K562 (cell line): ENCODE data around the gene KRTAP20-2. TPM values are rescaled to one million over a fixed set of nuclear protein-coding genes. Genes with fewer than 3 reads are reported as not detected.

ENCODE experiments used
- ATAC-seq: fragments of 200-7000 bp; cut with Tn5 transposase; 3 replicates; pipeline ENCODE4 v1.9.1; 2020; ENCODE audit warnings: moderate library complexity
- BruUV-seq: library from RNA; stranded (reverse); fragments of 400-500 nt; replicated peaks from 2 replicates; lab custom pipeline; 2021; lab: Mats Ljungman, UMichigan
- CTCF ChIA-PET: fragments of 300-600 bp; formaldehyde crosslinking; extraction: SDS; loops from one replicate; lab custom pipeline; 2021; ENCODE audit warnings: low intra/inter-chr PET ratio; lab: Yijun Ruan, JAX
- POLR2A ChIA-PET: fragments of 300-600, 350-650 bp; sonication (Branson Sonifier 250); formaldehyde crosslinking; extraction: SDS; loops from one replicate; lab custom pipeline; 2021; ENCODE audit warnings: antibody characterized with exemption, inconsistent platforms; lab: Yijun Ruan, JAX
- DNase-seq, 4 experiments: peaks; one replicate each; pipeline versions ENCODE4 v3.0.0 to v3.0.0-alpha.2; 2011 to 2018; ENCODE audit warnings: low spot score in 3 of 4, mixed read lengths in 3 of 4; ENCODE audit errors: extremely low read depth in 1 of 4
- FAIRE-seq: peaks from 2 replicates; lab custom pipeline; 2011; peaks lifted over from hg19 to GRCh38; lab: Jason Lieb, UNC
- H2AFZ ChIP-seq: 2 replicates; pipeline ENCODE4 v1.6.0; 2011; ENCODE audit warnings: low read depth, low read length, control low read depth, inconsistent platforms
- H3K27ac ChIP-seq: fragments of 200-600 bp; 3 replicates; pipeline ENCODE4 v1.8.0; 2011; ENCODE audit warnings: low read depth, mild to moderate bottlenecking, control low read depth, inconsistent platforms, low read length, moderate library complexity, mixed read lengths; ENCODE audit errors: extremely low read depth
- H3K27me3 ChIP-seq, 2 experiments: fragments of 300-600 bp in 1 of 2; 2 replicates in 1 of 2; 3 replicates in 1 of 2; pipeline versions ENCODE4 v1.6.0 to v1.8.0; 2011; ENCODE audit warnings: inconsistent platforms in 2 of 2, low read length in 2 of 2, mild to moderate bottlenecking in 1 of 2, mixed read lengths in 1 of 2, moderate library complexity in 1 of 2; ENCODE audit not compliant: control insufficient read depth in 2 of 2, insufficient read depth in 2 of 2
- H3K36me3 ChIP-seq: fragments of 300-600 bp; 3 replicates; pipeline ENCODE4 v1.8.0; 2011; ENCODE audit warnings: mild to moderate bottlenecking, low read length, inconsistent platforms; ENCODE audit not compliant: control insufficient read depth, insufficient read depth
- H3K4me1 ChIP-seq, 2 experiments: fragments of 200-600 bp in 1 of 2; replicated peaks in 1 of 2; 2 replicates in 1 of 2; 3 replicates in 1 of 2; pipeline versions ENCODE4 v1.5.1 to v1.8.0; 2011; ENCODE audit warnings: inconsistent platforms in 2 of 2, low read length in 2 of 2, mild to moderate bottlenecking in 1 of 2, mixed read lengths in 1 of 2, moderate library complexity in 1 of 2; ENCODE audit not compliant: control insufficient read depth in 2 of 2, insufficient read depth in 2 of 2
- H3K4me2 ChIP-seq: 2 replicates; pipeline ENCODE4 v1.6.1; 2011; ENCODE audit warnings: low read length, control low read depth, inconsistent platforms, mixed read lengths; ENCODE audit not compliant: insufficient read depth
- H3K4me3 ChIP-seq: fragments of 200-600 bp; sonication (generic), shearing (Covaris generic); 2 replicates; pipeline ENCODE4 v1.5.1; 2016; ENCODE audit warnings: control low read depth, inconsistent platforms
- H3K79me2 ChIP-seq: fragments of 200-600 bp; 3 replicates; pipeline ENCODE4 v1.8.0; 2011; ENCODE audit warnings: low read length, inconsistent platforms; ENCODE audit not compliant: control insufficient read depth, insufficient read depth
- H3K9ac ChIP-seq, 2 experiments: 2 replicates each; pipeline versions ENCODE4 v1.6.0 to v1.6.1; 2011; ENCODE audit warnings: low read depth in 2 of 2, low read length in 2 of 2, control low read depth in 1 of 2, inconsistent platforms in 1 of 2, mild to moderate bottlenecking in 1 of 2, mixed read lengths in 1 of 2; ENCODE audit not compliant: insufficient read depth in 1 of 2
- H3K9me1 ChIP-seq: one replicate; pipeline ENCODE4 v1.6.0; 2011; ENCODE audit warnings: inconsistent platforms, mild to moderate bottlenecking, low read length, moderate library complexity; ENCODE audit not compliant: control insufficient read depth, insufficient read depth
- H3K9me3 ChIP-seq: replicated peaks from 2 replicates; pipeline ENCODE4 v1.5.1; 2011; ENCODE audit warnings: low read depth, low read length, inconsistent platforms; ENCODE audit not compliant: control insufficient read depth, insufficient read depth
- H4K20me1 ChIP-seq: replicated peaks from 2 replicates; pipeline ENCODE4 v1.6.1; 2011; ENCODE audit warnings: low read length, inconsistent platforms, mixed read lengths; ENCODE audit not compliant: control insufficient read depth, insufficient read depth
- ATF1 ChIP-seq, 2 experiments: fragments of 450-650 bp in 1 of 2; IDR thresholded peaks; 2 replicates each; pipeline ENCODE4 v1.6.1; 2016; ENCODE audit warnings: missing compliant biosample characterization in 1 of 2, missing genetic modification characterization in 1 of 2
- CAMTA2 ChIP-seq: fragments of 250-450 bp; sonication (Bioruptor Pico); conservative IDR thresholded peaks from 2 replicates; pipeline ENCODE4 v1.5.1; 2022
- E2F3 ChIP-seq: fragments of 250-450 bp; sonication (Bioruptor Pico); IDR thresholded peaks from 2 replicates; pipeline ENCODE4 v1.4.0; 2020; ENCODE audit warnings: mild to moderate bottlenecking
- RB1 ChIP-seq: fragments of 450-650 bp; IDR thresholded peaks from 2 replicates; pipeline ENCODE4 v1.6.1; 2017; ENCODE audit warnings: low read depth, mild to moderate bottlenecking
- SRSF9 ChIP-seq: fragments of 200-400 bp; formaldehyde crosslinking; IDR thresholded peaks from 2 replicates; pipeline ENCODE4 v1.6.1; 2017; ENCODE audit warnings: low read depth, low read length, borderline replicate concordance
- XRCC3 ChIP-seq: fragments of 450-650 bp; IDR thresholded peaks from 2 replicates; pipeline ENCODE4 v1.6.1; 2017; ENCODE audit warnings: mild to moderate bottlenecking, moderate library complexity
- whole genome bisulfite sequencing: fragments of 100-300 bp; shearing (Covaris generic); methylation state at CpG from one replicate; pipeline ENCODE4 v1.1.6; 2016; ENCODE audit warnings: low coverage, mixed read lengths; ENCODE audit not compliant: insufficient coverage; ENCODE audit errors: missing lambda C conversion rate; 5-methylcytosine and 5-hydroxymethylcytosine counted together
- in situ Hi-C: fragments of 300-500 bp; cut with MboI; formaldehyde crosslinking; loops from 4 replicates; pipeline ENCODE4 v1.15.0; 2018; ENCODE audit warnings: inconsistent platforms, mixed read lengths
- intact Hi-C: fragments of 100-400 bp; cut with micrococcal nuclease; formaldehyde crosslinking; loops from 2 replicates; pipeline ENCODE4 v1.14.2; 2022
- polyA plus RNA-seq, 8 experiments: library from polyadenylated mRNA; depleted of rRNA in 4 of 8; stranded (reverse) in 5 of 8; unstranded in 3 of 8; fragments of >200 nt; fragmentation: Nextera tagmentation in 2 of 8; fragmentation: Illumina TruSeq in 1 of 8; extraction: Ambion mirVana in 2 of 8; extraction: Trizol in 1 of 8; gene quantifications; 2 replicates each; pipeline versions ENCODE4 v1.2.1 to v1.2.3, GENCODE V29; 2011 to 2014; ENCODE audit warnings: inconsistent platforms in 1 of 8, missing spikeins in 1 of 8
- total RNA-seq, 7 experiments: library from RNA; depleted of rRNA in 6 of 7; stranded (reverse); fragments of >200 nt in 6 of 7; fragmentation: Illumina TruSeq in 2 of 7; extraction: Trizol in 2 of 7; gene quantifications; 2 replicates each; pipeline versions ENCODE4 v1.2.1 to v1.2.3, GENCODE V29; 2011 to 2021; ENCODE audit warnings: low replicate concordance in 1 of 7
- TF ChIP-seq, protein P1 (sequence below): sonication (generic); formaldehyde crosslinking; IDR thresholded peaks from 2 replicates; pipeline ENCODE4 v1.8.0; 2022; ENCODE audit warnings: mild to moderate bottlenecking, missing genetic modification reagents
- TF ChIP-seq, protein P2 (sequence below), 2 experiments: fragments of 450-650 bp in 1 of 2; sonication (generic) in 1 of 2; formaldehyde crosslinking in 1 of 2; IDR thresholded peaks in 1 of 2; conservative IDR thresholded peaks in 1 of 2; 2 replicates each; pipeline versions ENCODE4 v1.6.1 to v1.8.1; 2016 to 2023; ENCODE audit warnings: mild to moderate bottlenecking in 2 of 2, moderate library complexity in 2 of 2, inconsistent platforms in 1 of 2, missing genetic modification reagents in 1 of 2

Gene KRTAP20-2
- total and polyA plus RNA-seq, 9 of the 15 experiments (the other 6 are each of a cell fraction or from before 2014, with no cell fraction given) = not detected

DNA sequence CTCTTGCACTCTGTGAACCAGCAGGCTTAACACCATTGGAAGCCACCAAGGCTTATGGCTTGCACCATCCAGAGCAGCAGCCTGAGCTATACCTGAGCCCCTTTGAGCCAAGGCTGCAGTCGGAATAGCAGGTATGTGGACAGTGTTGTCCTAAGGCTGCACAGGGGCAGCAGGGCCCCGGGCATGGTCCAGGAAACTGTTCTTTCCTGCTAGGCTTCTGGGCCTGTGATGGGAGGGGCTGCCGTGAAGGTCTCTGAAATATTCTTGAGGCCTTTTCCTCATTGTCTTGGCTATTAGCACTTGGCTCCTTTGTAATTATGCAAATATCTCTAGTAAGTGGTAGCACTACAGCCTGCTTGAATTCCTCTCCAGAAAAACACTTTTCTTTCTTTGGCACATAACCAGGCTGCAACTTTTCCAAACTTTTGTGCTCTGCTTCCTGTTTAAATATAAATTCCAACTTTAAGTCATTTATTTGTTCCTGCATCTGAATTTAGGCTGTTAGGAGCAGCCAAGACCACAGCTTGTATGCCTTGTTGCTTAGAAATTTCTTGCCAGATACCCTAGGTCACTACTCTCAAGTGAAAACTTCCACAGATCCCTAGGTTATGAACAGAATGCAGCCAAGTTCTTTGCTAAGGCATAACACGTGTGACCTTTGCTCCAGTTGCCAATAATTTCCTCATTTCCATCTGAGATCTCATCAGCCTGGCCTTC is 9.4 kb upstream of the KRTAP20-2 start (continued):
- TF ChIP-seq ATF1 (CRISPR knock-in tag; IDR thresholded peaks at IDR 0.05) = no peak
- no peak for TF ChIP-seq ATF1 (tag; IDR thresholded peaks at IDR 0.05)

DNA sequence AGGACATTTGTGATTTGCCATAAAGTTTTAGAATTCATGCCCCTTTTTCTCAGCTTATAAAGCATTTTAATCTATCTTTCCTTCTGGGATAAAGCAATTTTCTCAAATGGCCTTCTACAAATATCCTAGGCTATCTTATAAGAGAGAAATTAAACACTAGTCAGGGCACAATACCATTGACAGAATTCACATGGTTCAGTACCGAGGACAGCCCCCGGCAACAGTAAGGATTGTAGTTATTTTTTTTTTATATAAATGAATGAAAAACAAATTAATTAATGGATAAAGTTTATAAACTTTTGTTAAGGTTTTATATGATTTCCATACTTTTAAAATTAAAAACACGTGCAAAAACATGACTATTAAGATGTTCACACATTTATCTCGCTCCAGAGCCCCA is 6.9 kb upstream of the KRTAP20-2 start:
- WGBS = 0% methylated on average over 4 of the region's 4 CpGs
- no peak for DNase-seq
- no peak for TF ChIP-seq XRCC3
- Histone ChIP-seq H3K9me3 (no peaks in the 10 kb centered on the region), H3K36me3 (no peaks in the 10 kb centered on the region), H3K27ac (no peak overlapping the region), H3K9me1 (no peaks in the 10 kb centered on the region), H4K20me1 (no peaks in the 10 kb centered on the region), H3K27me3 (no peaks in the 10 kb centered on the region), H3K4me3 (no peak overlapping the region), H2AFZ (no peak overlapping the region), H3K9ac (no peak overlapping the region), H3K4me1 (no peaks in the 10 kb centered on the region), H3K79me2 (no peaks in the 10 kb centered on the region), H3K4me2 (no peak overlapping the region)
- CTCF ChIA-PET = no interaction called here
- ATAC-seq = no peak
- no peak for FAIRE-seq
- intact Hi-C loops (no loop called here), in situ Hi-C loops (no loop called here)
- POLR2A ChIA-PET = no interaction called here
- BruUV-seq = no TSS peak

DNA sequence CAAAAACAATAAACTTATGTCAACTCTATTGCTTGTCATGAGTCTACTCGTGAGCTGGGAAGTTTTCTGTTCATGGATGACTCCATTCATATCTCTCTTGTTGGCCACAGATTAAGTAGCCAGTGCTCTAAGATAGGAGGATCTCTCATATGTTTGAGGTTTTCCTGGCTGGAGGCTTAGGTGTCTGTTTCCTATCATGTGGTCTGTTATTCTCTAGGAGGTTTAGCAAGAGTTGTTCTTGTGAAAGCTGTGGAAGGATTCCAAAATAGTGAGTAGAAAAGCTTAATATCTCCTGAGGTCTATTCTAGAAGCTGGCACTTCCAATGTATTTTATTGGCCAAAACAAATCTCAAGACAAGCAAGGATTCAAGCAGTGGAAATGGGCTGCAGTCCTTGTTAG is 5.8 kb upstream of the KRTAP20-2 start:
- Histone ChIP-seq H3K4me1 (no peaks in the 10 kb centered on the region), H4K20me1 (no peaks in the 10 kb centered on the region), H3K27me3 (no peaks in the 10 kb centered on the region), H3K9ac (no peak overlapping the region), H3K27ac (no peak overlapping the region), H2AFZ (no peak overlapping the region), H3K4me3 (no peak overlapping the region), H3K9me1 (no peaks in the 10 kb centered on the region), H3K9me3 (no peaks in the 10 kb centered on the region), H3K36me3 (no peaks in the 10 kb centered on the region), H3K79me2 (no peaks in the 10 kb centered on the region), H3K4me2 (no peak overlapping the region)
- in situ Hi-C loops (no loop called here), intact Hi-C loops (no loop called here)
- ATAC-seq (no peak), DNase-seq (no peak), FAIRE-seq (no peak)
- POLR2A ChIA-PET = no interaction called here
- no TSS peak for BruUV-seq
- 0% methylated on average over 1 of the region's 1 CpG for WGBS
- CTCF ChIA-PET = no interaction called here
- TF ChIP-seq, protein P1, sequence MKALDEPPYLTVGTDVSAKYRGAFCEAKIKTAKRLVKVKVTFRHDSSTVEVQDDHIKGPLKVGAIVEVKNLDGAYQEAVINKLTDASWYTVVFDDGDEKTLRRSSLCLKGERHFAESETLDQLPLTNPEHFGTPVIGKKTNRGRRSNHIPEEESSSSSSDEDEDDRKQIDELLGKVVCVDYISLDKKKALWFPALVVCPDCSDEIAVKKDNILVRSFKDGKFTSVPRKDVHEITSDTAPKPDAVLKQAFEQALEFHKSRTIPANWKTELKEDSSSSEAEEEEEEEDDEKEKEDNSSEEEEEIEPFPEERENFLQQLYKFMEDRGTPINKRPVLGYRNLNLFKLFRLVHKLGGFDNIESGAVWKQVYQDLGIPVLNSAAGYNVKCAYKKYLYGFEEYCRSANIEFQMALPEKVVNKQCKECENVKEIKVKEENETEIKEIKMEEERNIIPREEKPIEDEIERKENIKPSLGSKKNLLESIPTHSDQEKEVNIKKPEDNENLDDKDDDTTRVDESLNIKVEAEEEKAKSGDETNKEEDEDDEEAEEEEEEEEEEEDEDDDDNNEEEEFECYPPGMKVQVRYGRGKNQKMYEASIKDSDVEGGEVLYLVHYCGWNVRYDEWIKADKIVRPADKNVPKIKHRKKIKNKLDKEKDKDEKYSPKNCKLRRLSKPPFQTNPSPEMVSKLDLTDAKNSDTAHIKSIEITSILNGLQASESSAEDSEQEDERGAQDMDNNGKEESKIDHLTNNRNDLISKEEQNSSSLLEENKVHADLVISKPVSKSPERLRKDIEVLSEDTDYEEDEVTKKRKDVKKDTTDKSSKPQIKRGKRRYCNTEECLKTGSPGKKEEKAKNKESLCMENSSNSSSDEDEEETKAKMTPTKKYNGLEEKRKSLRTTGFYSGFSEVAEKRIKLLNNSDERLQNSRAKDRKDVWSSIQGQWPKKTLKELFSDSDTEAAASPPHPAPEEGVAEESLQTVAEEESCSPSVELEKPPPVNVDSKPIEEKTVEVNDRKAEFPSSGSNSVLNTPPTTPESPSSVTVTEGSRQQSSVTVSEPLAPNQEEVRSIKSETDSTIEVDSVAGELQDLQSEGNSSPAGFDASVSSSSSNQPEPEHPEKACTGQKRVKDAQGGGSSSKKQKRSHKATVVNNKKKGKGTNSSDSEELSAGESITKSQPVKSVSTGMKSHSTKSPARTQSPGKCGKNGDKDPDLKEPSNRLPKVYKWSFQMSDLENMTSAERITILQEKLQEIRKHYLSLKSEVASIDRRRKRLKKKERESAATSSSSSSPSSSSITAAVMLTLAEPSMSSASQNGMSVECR (CRISPR knock-in tag) = no peak
- TF ChIP-seq, protein P2, sequence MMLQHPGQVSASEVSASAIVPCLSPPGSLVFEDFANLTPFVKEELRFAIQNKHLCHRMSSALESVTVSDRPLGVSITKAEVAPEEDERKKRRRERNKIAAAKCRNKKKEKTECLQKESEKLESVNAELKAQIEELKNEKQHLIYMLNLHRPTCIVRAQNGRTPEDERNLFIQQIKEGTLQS (IDR thresholded peaks at IDR 0.05) = no peak
- TF ChIP-seq, protein P2 (CRISPR knock-in tag; conservative IDR thresholded peaks at IDR 0.05) = no peak
- TF ChIP-seq E2F3 (CRISPR knock-in tag) = no peak
- TF ChIP-seq CAMTA2 (CRISPR knock-in tag) = no peak
- no peak for TF ChIP-seq SRSF9
- no peak for TF ChIP-seq RB1
